Measurements from ENCODE around the gene CTNND2.

DNA sequence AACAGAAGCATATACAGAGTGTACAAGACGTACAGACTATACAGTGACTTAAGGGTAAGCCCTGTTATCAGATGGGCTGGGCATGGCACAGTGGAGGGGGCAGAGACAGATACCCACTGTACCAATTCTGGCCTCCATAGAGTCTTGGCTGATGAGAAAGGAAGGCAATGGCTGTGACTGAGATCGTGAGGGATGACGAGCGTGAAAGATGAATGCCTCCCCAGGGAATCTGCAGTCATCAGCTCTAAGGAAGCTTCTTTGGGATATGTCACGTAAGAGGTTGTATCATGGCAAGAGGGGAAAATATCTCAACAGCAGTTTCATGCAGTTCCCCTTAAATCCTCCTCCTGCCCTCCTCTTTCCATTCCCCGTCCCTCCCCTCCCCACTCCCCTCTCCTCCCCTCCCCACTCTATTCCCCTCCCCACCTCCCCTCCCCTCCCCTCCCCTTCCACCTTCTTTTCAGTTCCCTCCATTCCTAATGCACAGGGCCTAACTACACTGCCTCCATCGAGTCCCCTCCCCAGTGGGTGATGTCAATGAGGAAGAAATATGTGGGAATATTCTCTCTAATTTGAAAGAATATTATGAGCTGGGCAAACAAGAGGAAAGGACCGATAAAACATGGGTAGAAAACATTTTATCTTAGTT, 916.8 kb downstream of the CTNND2 start:
- TF ChIP-seq CTCF (IDR thresholded peaks at IDR 0.05 in 4 of 5, conservative IDR thresholded peaks at IDR 0.05 in 1 of 5) (no peak), POLR2A (IDR thresholded peaks at IDR 0.05) (no peak)
